ENCODE data around the gene AP2B1.
"Not testable (repeated sequence)": the region's sequence is repeated elsewhere in the genome, so short reads cannot be mapped to it uniquely, and the experiment has no call there.

DNA sequence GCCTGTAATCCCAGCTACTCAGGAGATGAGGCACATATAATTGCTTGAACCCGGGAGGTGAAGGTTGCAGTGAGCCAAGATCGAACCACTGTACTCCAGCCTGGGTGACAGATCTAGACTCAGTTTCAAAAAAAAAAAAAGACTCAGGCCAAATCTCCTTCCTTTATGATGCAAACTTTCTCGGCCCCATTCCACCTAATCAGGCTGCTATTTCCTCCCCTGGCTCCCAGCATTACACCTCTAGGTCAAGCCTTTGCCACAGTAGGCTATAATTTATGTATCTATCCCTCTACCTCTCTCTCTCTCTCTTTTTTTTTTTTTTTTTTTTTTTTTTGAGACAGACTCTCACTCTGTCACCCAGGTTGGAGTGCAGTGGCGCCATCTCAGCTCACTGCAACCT lies 164.4 kb downstream of the AP2B1 start:
- TF ChIP-seq, protein P1, sequence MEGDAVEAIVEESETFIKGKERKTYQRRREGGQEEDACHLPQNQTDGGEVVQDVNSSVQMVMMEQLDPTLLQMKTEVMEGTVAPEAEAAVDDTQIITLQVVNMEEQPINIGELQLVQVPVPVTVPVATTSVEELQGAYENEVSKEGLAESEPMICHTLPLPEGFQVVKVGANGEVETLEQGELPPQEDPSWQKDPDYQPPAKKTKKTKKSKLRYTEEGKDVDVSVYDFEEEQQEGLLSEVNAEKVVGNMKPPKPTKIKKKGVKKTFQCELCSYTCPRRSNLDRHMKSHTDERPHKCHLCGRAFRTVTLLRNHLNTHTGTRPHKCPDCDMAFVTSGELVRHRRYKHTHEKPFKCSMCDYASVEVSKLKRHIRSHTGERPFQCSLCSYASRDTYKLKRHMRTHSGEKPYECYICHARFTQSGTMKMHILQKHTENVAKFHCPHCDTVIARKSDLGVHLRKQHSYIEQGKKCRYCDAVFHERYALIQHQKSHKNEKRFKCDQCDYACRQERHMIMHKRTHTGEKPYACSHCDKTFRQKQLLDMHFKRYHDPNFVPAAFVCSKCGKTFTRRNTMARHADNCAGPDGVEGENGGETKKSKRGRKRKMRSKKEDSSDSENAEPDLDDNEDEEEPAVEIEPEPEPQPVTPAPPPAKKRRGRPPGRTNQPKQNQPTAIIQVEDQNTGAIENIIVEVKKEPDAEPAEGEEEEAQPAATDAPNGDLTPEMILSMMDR (IDR thresholded peaks at IDR 0.05), result not testable (repeated sequence)
- not testable (repeated sequence) for TF ChIP-seq POLR2A (IDR thresholded peaks at IDR 0.05)

Measured in lower leg skin (tissue), 3 donors.